WTC11 (cell line): ENCODE measurements around the gene MMRN1. TPM values are rescaled to one million over a fixed set of nuclear protein-coding genes. Genes with fewer than 3 reads are reported as not detected.

Experiments
- ATAC-seq: fragments of 200-7000 bp; cut with Tn5 transposase; 2 replicates; pipeline ENCODE4 v1.10.0; 2021; ENCODE audit warnings: mild to moderate bottlenecking, moderate library complexity
- CTCF ChIA-PET: fragments of 300-600 bp; sonication (Branson Sonifier 250); formaldehyde crosslinking; loops from one replicate; lab custom pipeline; 2021; ENCODE audit warnings: antibody characterized with exemption; lab: Charles Lee
- POLR2A ChIA-PET: fragments of 350-600 bp; sonication (Branson Sonifier 250); formaldehyde crosslinking; loops from one replicate; lab custom pipeline; 2021; ENCODE audit warnings: antibody characterized with exemption; lab: Charles Lee
- DNase-seq: peaks from one replicate; pipeline ENCODE4 v3.0.0; 2021; ENCODE audit warnings: low spot score
- H3K27ac Mint-ChIP-seq: 2 replicates; pipeline ENCODE4 v1.8.0; 2021; ENCODE audit warnings: mixed read lengths
- H3K27me3 Mint-ChIP-seq: 2 replicates; pipeline ENCODE4 v1.8.0; 2021; ENCODE audit warnings: low read depth, mild to moderate bottlenecking, moderate library complexity, mixed read lengths
- H3K36me3 Mint-ChIP-seq: 2 replicates; pipeline ENCODE4 v1.8.0; 2021; ENCODE audit warnings: mixed read lengths
- H3K4me1 Mint-ChIP-seq: 2 replicates; pipeline ENCODE4 v1.8.0; 2022; ENCODE audit warnings: mixed read lengths
- H3K4me3 Mint-ChIP-seq: 2 replicates; pipeline ENCODE4 v1.8.0; 2021; ENCODE audit warnings: mild to moderate bottlenecking, moderate library complexity, mixed read lengths
- H3K9me3 Mint-ChIP-seq: 2 replicates; pipeline ENCODE4 v1.8.0; 2021; ENCODE audit warnings: mixed read lengths
- ESRRA ChIP-seq: sonication (generic); formaldehyde crosslinking; IDR thresholded peaks from 2 replicates; pipeline ENCODE4 v1.8.1; 2022; ENCODE audit warnings: mild to moderate bottlenecking, missing genetic modification reagents, borderline replicate concordance
- ETV6 ChIP-seq: sonication (generic); formaldehyde crosslinking; IDR thresholded peaks from 2 replicates; pipeline ENCODE4 v1.8.1; 2022; ENCODE audit warnings: mild to moderate bottlenecking, missing genetic modification reagents
- FOXJ3 ChIP-seq: sonication (generic); formaldehyde crosslinking; IDR thresholded peaks from 2 replicates; pipeline ENCODE4 v1.9.0; 2021; ENCODE audit warnings: missing genetic modification reagents, mild to moderate bottlenecking, borderline replicate concordance
- HMGA2 ChIP-seq: fragments of 250-450 bp; sonication (Bioruptor Pico); IDR thresholded peaks from 2 replicates; pipeline ENCODE4 v1.4.0; 2021; ENCODE audit warnings: mild to moderate bottlenecking, moderate library complexity
- KAT7 ChIP-seq: sonication (generic); formaldehyde crosslinking; IDR thresholded peaks from 2 replicates; pipeline ENCODE4 v1.8.1; 2023; ENCODE audit warnings: missing genetic modification reagents, mild to moderate bottlenecking, borderline replicate concordance
- MYBL2 ChIP-seq: sonication (generic); formaldehyde crosslinking; IDR thresholded peaks from 2 replicates; pipeline ENCODE4 v1.8.1; 2023; ENCODE audit warnings: mild to moderate bottlenecking, moderate library complexity, missing genetic modification reagents
- NR2C2 ChIP-seq: sonication (generic); formaldehyde crosslinking; IDR thresholded peaks from 2 replicates; pipeline ENCODE4 v1.8.0; 2022; ENCODE audit warnings: mild to moderate bottlenecking, missing genetic modification reagents
- NR3C1 ChIP-seq: sonication (generic); formaldehyde crosslinking; conservative IDR thresholded peaks from 2 replicates; pipeline ENCODE4 v1.8.1; 2023; ENCODE audit warnings: low read depth, mild to moderate bottlenecking, missing genetic modification reagents
- RORB ChIP-seq: fragments of 250-450 bp; sonication (Bioruptor Pico); IDR thresholded peaks from 2 replicates; pipeline ENCODE4 v1.9.0; 2021; ENCODE audit warnings: mild to moderate bottlenecking
- SMAD4 ChIP-seq: sonication (generic); formaldehyde crosslinking; IDR thresholded peaks from 2 replicates; pipeline ENCODE4 v1.8.0; 2022; ENCODE audit warnings: mild to moderate bottlenecking, missing genetic modification reagents
- TCF7 ChIP-seq: sonication (generic); formaldehyde crosslinking; IDR thresholded peaks from 2 replicates; pipeline ENCODE4 v1.8.0; 2022; ENCODE audit warnings: mild to moderate bottlenecking, low read depth, missing genetic modification reagents, moderate library complexity
- ZNF121 ChIP-seq: sonication (generic); formaldehyde crosslinking; IDR thresholded peaks from 2 replicates; pipeline ENCODE4 v1.8.0; 2023; ENCODE audit warnings: missing genetic modification reagents
- ZNF219 ChIP-seq: sonication (generic); formaldehyde crosslinking; IDR thresholded peaks from 2 replicates; pipeline ENCODE4 v1.8.0; 2023; ENCODE audit warnings: missing genetic modification reagents, mild to moderate bottlenecking, borderline replicate concordance
- ZNF317 ChIP-seq: sonication (generic); formaldehyde crosslinking; IDR thresholded peaks from 2 replicates; pipeline ENCODE4 v1.8.1; 2023; ENCODE audit warnings: low read depth, mild to moderate bottlenecking, moderate library complexity, missing genetic modification reagents, borderline replicate concordance
- ZNF396 ChIP-seq: fragments of 250-450 bp; sonication (Bioruptor Pico); IDR thresholded peaks from 2 replicates; pipeline ENCODE4 v1.8.0; 2021; ENCODE audit warnings: mild to moderate bottlenecking, moderate library complexity, borderline replicate concordance
- ZNF416 ChIP-seq: fragments of 250-450 bp; sonication (Bioruptor Pico); IDR thresholded peaks from 2 replicates; pipeline ENCODE4 v1.9.0; 2021; ENCODE audit warnings: mild to moderate bottlenecking, inconsistent platforms
- ZNF423 ChIP-seq: fragments of 250-450 bp; sonication (Bioruptor Pico); IDR thresholded peaks from 2 replicates; pipeline ENCODE4 v2.1.2; 2022; ENCODE audit warnings: mild to moderate bottlenecking, moderate library complexity
- ZNF671 ChIP-seq: fragments of 250-450 bp; sonication (Bioruptor Pico); IDR thresholded peaks from 2 replicates; pipeline ENCODE4 v1.8.0; 2021; ENCODE audit warnings: mild to moderate bottlenecking
- total RNA-seq: library from RNA; stranded (reverse); gene quantifications from 3 replicates; pipeline ENCODE4 v1.2.3, GENCODE V29; 2021
- TF ChIP-seq, protein P1 (sequence below): sonication (generic); formaldehyde crosslinking; IDR thresholded peaks from 2 replicates; pipeline ENCODE4 v1.8.1; 2022; ENCODE audit warnings: mild to moderate bottlenecking, moderate library complexity, missing genetic modification reagents
- TF ChIP-seq, protein P2 (sequence below): sonication (generic); formaldehyde crosslinking; IDR thresholded peaks from 2 replicates; pipeline ENCODE4 v1.8.0; 2022; ENCODE audit warnings: mild to moderate bottlenecking, missing genetic modification reagents
- TF ChIP-seq, protein P3 (sequence below): sonication (generic); formaldehyde crosslinking; IDR thresholded peaks from 2 replicates; pipeline ENCODE4 v1.8.0; 2022; ENCODE audit warnings: mild to moderate bottlenecking, missing genetic modification reagents
- TF ChIP-seq, protein P4 (sequence below): fragments of 250-450 bp; sonication (Bioruptor Pico); IDR thresholded peaks from 2 replicates; pipeline ENCODE4 v1.9.0; 2021; ENCODE audit warnings: moderate library complexity, mild to moderate bottlenecking, inconsistent platforms, borderline replicate concordance
- TF ChIP-seq, protein P5 (sequence below): fragments of 200-600 bp; IDR thresholded peaks from 2 replicates; pipeline ENCODE4 v1.8.0; 2022; ENCODE audit warnings: antibody characterized with exemption
- TF ChIP-seq, protein P6 (sequence below): sonication (generic); formaldehyde crosslinking; IDR thresholded peaks from 2 replicates; pipeline ENCODE4 v1.8.0; 2022; ENCODE audit warnings: mild to moderate bottlenecking, missing genetic modification reagents

The MMRN1 gene
- total RNA-seq, 1 experiment from 2014 or later = not detected

DNA sequence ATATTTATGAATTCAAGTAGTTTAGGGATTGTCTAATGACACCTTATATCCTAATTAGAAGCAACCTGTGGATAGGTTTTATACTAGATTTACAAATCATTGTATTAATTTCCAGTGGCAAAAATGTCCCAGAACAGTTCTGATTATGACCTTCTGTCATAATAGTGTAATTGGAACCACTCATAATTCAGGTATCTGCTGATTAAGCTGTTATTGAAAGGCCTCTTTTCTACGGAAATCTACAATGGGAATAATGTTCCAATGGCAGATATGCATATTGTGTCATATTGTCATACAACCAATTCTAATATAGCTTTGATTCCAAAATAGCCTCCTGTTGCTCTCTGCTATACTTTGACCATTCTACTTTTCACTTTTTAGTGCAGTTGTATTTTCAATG is 19.0 kb downstream of the MMRN1 start:
- ATAC-seq (no peak), DNase-seq (no peak)
- Mint-ChIP-seq H3K27ac (no peak overlapping the region), H3K4me1 (peaks cover 20% of the 10 kb centered on the region), H3K4me3 (no peak overlapping the region), H3K36me3 (no peaks in the 10 kb centered on the region), H3K27me3 (no peaks in the 10 kb centered on the region), H3K9me3 (peaks cover 6% of the 10 kb centered on the region)
- POLR2A ChIA-PET = no interaction called here
- TF ChIP-seq, protein P1, sequence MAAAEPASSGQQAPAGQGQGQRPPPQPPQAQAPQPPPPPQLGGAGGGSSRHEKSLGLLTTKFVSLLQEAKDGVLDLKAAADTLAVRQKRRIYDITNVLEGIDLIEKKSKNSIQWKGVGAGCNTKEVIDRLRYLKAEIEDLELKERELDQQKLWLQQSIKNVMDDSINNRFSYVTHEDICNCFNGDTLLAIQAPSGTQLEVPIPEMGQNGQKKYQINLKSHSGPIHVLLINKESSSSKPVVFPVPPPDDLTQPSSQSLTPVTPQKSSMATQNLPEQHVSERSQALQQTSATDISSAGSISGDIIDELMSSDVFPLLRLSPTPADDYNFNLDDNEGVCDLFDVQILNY = no peak
- TF ChIP-seq, protein P2, sequence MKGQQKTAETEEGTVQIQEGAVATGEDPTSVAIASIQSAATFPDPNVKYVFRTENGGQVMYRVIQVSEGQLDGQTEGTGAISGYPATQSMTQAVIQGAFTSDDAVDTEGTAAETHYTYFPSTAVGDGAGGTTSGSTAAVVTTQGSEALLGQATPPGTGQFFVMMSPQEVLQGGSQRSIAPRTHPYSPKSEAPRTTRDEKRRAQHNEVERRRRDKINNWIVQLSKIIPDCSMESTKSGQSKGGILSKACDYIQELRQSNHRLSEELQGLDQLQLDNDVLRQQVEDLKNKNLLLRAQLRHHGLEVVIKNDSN (CRISPR knock-in tag) = no peak
- no peak for TF ChIP-seq KAT7
- no peak for TF ChIP-seq SMAD4
- TF ChIP-seq, protein P3, sequence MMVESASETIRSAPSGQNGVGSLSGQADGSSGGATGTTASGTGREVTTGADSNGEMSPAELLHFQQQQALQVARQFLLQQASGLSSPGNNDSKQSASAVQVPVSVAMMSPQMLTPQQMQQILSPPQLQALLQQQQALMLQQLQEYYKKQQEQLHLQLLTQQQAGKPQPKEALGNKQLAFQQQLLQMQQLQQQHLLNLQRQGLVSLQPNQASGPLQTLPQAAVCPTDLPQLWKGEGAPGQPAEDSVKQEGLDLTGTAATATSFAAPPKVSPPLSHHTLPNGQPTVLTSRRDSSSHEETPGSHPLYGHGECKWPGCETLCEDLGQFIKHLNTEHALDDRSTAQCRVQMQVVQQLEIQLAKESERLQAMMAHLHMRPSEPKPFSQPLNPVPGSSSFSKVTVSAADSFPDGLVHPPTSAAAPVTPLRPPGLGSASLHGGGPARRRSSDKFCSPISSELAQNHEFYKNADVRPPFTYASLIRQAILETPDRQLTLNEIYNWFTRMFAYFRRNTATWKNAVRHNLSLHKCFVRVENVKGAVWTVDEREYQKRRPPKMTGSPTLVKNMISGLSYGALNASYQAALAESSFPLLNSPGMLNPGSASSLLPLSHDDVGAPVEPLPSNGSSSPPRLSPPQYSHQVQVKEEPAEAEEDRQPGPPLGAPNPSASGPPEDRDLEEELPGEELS (CRISPR knock-in tag) = no peak
- TF ChIP-seq ETV6 (CRISPR knock-in tag) = no peak
- CTCF ChIA-PET = no interaction called here

DNA sequence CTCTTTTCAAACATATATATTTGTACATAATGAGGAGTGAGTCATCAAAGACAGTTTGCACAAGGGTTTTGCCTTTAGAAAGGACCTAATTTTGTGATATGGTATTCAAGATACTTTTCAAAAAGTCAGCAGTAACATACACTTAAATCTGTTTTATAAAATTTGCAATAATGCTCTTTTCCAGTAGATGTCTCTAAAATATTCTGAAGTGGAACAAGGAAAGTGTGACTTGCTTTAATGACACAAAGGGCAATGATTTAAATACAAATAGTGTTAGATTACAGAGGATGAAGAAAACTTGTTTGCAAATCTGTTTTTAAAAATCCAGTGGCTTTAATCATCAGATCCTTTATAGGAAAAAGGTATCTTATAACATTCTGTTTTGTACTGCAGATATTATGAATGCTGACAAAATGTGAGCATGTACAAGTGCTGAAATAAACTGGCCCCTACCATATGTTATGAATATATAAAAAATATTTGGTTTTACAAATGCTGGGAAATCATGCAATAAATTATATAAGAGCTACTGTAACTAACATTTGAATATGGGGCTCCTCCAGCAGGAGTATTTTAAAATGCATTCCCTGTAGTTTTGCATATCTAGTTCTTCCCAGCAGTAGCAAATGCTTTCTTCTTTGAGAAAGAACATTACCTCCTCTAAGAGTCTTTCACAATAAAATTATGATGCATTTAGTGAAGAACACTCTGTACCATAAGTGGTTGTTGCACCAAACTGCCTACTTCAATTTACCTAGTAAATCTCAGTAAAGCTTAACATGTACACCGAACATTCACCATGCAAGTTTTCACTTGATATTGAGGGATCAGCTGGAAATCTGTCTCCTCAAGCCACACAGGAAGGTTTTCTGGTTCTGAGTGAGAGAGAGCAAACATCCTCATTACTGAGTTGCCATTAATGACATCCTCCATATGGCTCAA is 20.2 kb downstream of the MMRN1 start:
- Mint-ChIP-seq H3K4me3 (no peak overlapping the region), H3K27me3 (no peaks in the 10 kb centered on the region), H3K9me3 (peaks cover under 1% of the 10 kb centered on the region), H3K36me3 (no peaks in the 10 kb centered on the region), H3K27ac (no peak overlapping the region), H3K4me1 (peaks cover 20% of the 10 kb centered on the region)
- POLR2A ChIA-PET = no interaction called here
- TF ChIP-seq, protein P4, sequence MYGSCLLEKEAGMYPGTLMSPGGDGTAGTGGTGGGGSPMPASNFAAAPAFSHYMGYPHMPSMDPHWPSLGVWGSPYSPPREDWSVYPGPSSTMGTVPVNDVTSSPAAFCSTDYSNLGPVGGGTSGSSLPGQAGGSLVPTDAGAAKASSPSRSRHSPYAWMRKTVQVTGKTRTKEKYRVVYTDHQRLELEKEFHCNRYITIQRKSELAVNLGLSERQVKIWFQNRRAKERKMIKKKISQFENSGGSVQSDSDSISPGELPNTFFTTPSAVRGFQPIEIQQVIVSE (CRISPR knock-in tag) = no peak
- TF ChIP-seq ZNF219 (CRISPR knock-in tag) (no peak), MYBL2 (CRISPR knock-in tag) (no peak), HMGA2 (CRISPR knock-in tag) (no peak), ZNF121 (CRISPR knock-in tag) (no peak), ESRRA (CRISPR knock-in tag) (no peak), ZNF423 (no peak), SMAD4 (no peak), ZNF317 (no peak), FOXJ3 (CRISPR knock-in tag) (no peak), ZNF396 (CRISPR knock-in tag) (no peak), NR3C1 (no peak), NR2C2 (CRISPR knock-in tag) (no peak), RORB (CRISPR knock-in tag) (no peak), ZNF416 (CRISPR knock-in tag) (no peak), ZNF671 (CRISPR knock-in tag) (no peak), TCF7 (CRISPR knock-in tag) (no peak)
- TF ChIP-seq, protein P2 (CRISPR knock-in tag) = no peak
- TF ChIP-seq, protein P5, sequence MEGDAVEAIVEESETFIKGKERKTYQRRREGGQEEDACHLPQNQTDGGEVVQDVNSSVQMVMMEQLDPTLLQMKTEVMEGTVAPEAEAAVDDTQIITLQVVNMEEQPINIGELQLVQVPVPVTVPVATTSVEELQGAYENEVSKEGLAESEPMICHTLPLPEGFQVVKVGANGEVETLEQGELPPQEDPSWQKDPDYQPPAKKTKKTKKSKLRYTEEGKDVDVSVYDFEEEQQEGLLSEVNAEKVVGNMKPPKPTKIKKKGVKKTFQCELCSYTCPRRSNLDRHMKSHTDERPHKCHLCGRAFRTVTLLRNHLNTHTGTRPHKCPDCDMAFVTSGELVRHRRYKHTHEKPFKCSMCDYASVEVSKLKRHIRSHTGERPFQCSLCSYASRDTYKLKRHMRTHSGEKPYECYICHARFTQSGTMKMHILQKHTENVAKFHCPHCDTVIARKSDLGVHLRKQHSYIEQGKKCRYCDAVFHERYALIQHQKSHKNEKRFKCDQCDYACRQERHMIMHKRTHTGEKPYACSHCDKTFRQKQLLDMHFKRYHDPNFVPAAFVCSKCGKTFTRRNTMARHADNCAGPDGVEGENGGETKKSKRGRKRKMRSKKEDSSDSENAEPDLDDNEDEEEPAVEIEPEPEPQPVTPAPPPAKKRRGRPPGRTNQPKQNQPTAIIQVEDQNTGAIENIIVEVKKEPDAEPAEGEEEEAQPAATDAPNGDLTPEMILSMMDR = no peak
- TF ChIP-seq, protein P6, sequence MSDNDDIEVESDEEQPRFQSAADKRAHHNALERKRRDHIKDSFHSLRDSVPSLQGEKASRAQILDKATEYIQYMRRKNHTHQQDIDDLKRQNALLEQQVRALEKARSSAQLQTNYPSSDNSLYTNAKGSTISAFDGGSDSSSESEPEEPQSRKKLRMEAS = no peak
- CTCF ChIA-PET = no interaction called here
- DNase-seq (no peak), ATAC-seq (no peak)
